ENCODE measurements around the gene YEATS4. TPM values are rescaled to one million over a fixed set of nuclear protein-coding genes. Genes with fewer than 3 reads are reported as not detected.
"Not testable (repeated sequence)": the region's sequence is repeated elsewhere in the genome, so short reads cannot be mapped to it uniquely, and the experiment has no call there.

Gene YEATS4
- total RNA-seq (10 to 100 TPM; 13.3 to 14.9 TPM), polyA plus RNA-seq (10 to 100 TPM; 12.0 to 15.0 TPM)
- long read RNA-seq, donor 1, transcript YEATS4-201 (7 exons, 1,434 nt), result major isoform, 11 of 36 reads
- long read RNA-seq, donor 1, partial matches to known transcripts, result 20 of 36 reads
- long read RNA-seq, donor 1, other reads (novel, unspliced or antisense), result 0 of 36 reads
- long read RNA-seq, donor 2, partial matches to known transcripts, result 11 of 18 reads
- long read RNA-seq, donor 2, other reads (novel, unspliced or antisense), result 0 of 18 reads
- long read RNA-seq, donor 3, partial matches to known transcripts, result 20 of 27 reads
- long read RNA-seq, donor 3, other reads (novel, unspliced or antisense), result 0 of 27 reads
- long read RNA-seq, donor 4, partial matches to known transcripts, result 11 of 16 reads
- long read RNA-seq, donor 4, other reads (novel, unspliced or antisense), result 0 of 16 reads
- long read RNA-seq, donor 5, transcript YEATS4-201 (7 exons, 1,434 nt), result major isoform, 10 of 44 reads
- long read RNA-seq, donor 5, partial matches to known transcripts, result 26 of 44 reads
- long read RNA-seq, donor 5, other reads (novel, unspliced or antisense), result 0 of 44 reads

DNA sequence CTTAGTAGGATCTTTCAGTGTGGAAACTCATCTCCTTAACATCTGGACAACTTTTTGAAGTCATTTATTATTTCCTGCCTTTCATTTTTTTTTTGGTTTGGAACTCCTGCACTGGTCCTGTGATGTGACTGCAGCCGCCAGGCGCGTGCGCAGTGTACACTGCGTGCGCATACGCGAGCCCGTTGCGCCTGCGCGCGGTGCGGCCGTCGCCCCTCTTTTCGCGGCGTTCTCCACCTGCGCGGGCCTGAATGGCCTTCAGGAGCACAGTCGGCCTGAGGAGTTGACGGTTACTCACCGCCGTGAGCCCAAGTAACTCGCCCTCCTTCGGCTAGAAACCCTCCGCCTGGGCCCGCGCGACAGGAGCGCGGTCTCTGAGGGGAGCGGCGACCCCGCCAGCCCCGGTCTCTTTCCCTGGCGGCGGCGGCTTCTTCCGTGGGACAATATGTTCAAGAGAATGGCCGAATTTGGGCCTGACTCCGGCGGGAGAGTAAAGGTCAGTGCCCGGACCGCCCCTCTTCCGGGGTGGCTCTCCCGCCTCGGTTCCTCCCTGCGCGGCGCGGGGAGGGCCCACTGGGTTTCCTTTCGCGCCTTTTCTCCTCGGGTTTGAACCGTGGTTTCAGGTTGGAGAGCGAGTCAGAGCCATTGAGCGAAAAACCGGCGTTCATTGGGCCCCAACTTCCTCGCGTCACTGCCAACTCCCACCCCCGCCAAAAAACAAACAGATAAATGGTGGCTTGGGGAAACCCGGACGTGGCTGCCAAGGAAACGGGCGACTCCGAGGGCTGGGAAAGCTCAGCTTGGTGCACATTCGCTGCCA is at the start of gene YEATS4:
YEATS4 (plus strand) TSS at position 213 of the 817 bp plus-strand sequence; CDS start at position 443, 230 bp downstream.
- H3K27ac ChIP-seq (ENCODE audit: low read depth in 1 of 2, low read length in 1 of 2), result peak within 1 kb of the TSS; percentile 95 to 98
- H3K9me3 ChIP-seq (ENCODE audit: control insufficient read depth in 4 of 4, insufficient read depth in 3 of 4, low read length in 3 of 4), result no peaks in the 10 kb centered on the region
- ATAC-seq (ENCODE audit: insufficient read depth, low FRiP score) (peak; percentile 95), DNase-seq (peak; percentile 92 to 95 (median 95))
- H3K36me3 ChIP-seq (ENCODE audit: control insufficient read depth in 4 of 4, insufficient read depth in 4 of 4, low read length in 4 of 4), result peaks cover 0 to 4% (median 0%) of the 10 kb centered on the region in 4 donors
- TF ChIP-seq, protein P1, sequence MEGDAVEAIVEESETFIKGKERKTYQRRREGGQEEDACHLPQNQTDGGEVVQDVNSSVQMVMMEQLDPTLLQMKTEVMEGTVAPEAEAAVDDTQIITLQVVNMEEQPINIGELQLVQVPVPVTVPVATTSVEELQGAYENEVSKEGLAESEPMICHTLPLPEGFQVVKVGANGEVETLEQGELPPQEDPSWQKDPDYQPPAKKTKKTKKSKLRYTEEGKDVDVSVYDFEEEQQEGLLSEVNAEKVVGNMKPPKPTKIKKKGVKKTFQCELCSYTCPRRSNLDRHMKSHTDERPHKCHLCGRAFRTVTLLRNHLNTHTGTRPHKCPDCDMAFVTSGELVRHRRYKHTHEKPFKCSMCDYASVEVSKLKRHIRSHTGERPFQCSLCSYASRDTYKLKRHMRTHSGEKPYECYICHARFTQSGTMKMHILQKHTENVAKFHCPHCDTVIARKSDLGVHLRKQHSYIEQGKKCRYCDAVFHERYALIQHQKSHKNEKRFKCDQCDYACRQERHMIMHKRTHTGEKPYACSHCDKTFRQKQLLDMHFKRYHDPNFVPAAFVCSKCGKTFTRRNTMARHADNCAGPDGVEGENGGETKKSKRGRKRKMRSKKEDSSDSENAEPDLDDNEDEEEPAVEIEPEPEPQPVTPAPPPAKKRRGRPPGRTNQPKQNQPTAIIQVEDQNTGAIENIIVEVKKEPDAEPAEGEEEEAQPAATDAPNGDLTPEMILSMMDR (IDR thresholded peaks at IDR 0.05; ENCODE audit: control extremely low read depth, extremely low read depth), result no peak
- peaks cover 0 to 5% (median 0%) of the 10 kb centered on the region in 5 donors for H3K4me1 ChIP-seq (ENCODE audit: control insufficient read depth in 5 of 5, insufficient read depth in 5 of 5, low read length in 5 of 5)
- 0 to 1% methylated on average over 70 of the region's 70 CpGs for whole genome bisulfite sequencing, 2 donors
- H3K4me3 ChIP-seq, result peak within 1 kb of the TSS; percentile 63
- H3K27me3 ChIP-seq (ENCODE audit: control insufficient read depth in 3 of 3, insufficient read depth in 3 of 3, low read length in 2 of 3), result no peaks in the 10 kb centered on the region
- peak within 1 kb of the TSS; percentile 76 to 81 for H3K9ac ChIP-seq (ENCODE audit: insufficient read depth in 1 of 2, low read length in 2 of 2)

DNA sequence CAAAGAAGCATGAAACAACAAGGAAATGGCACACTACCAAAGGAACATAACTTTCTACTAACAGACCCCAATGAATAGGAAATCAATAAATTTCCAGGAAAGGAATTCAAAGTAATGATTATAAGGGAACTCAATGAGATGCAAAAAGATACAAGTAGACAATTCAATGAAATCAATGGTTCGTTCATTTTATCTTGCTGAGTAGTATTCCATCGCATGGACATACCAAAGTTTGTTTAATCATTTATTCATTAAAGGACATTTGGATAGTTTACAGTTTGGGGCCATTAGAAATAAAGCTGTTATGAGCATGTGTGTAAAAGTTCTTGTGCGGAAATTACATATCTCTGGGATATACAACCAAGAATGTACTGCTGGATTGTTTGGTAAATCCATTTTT is 46.3 kb upstream of the YEATS4 start:
- ATAC-seq (ENCODE audit: insufficient read depth, low FRiP score) (no peak), DNase-seq (no peak)
- 98% methylated on average over 3 of the region's 3 CpGs for whole genome bisulfite sequencing, 2 donors
- H3K9ac ChIP-seq (ENCODE audit: insufficient read depth in 1 of 2, low read length in 2 of 2), result no peak overlapping the region
- H3K4me3 ChIP-seq, result no peak overlapping the region
- H3K9me3 ChIP-seq (ENCODE audit: control insufficient read depth in 4 of 4, insufficient read depth in 3 of 4, low read length in 3 of 4), result peaks cover 0 to 6% (median 4%) of the 10 kb centered on the region in 4 donors
- H3K36me3 ChIP-seq (ENCODE audit: control insufficient read depth in 4 of 4, insufficient read depth in 4 of 4, low read length in 4 of 4), result no peaks in the 10 kb centered on the region
- no peaks in the 10 kb centered on the region for H3K27me3 ChIP-seq (ENCODE audit: control insufficient read depth in 3 of 3, insufficient read depth in 3 of 3, low read length in 2 of 3)
- H3K4me1 ChIP-seq (ENCODE audit: control insufficient read depth in 5 of 5, insufficient read depth in 5 of 5, low read length in 5 of 5), result no peaks in the 10 kb centered on the region
- H3K27ac ChIP-seq (ENCODE audit: low read depth in 1 of 2, low read length in 1 of 2), result no peak overlapping the region
- TF ChIP-seq, protein P1 (IDR thresholded peaks at IDR 0.05; ENCODE audit: control extremely low read depth, extremely low read depth), result no peak

DNA sequence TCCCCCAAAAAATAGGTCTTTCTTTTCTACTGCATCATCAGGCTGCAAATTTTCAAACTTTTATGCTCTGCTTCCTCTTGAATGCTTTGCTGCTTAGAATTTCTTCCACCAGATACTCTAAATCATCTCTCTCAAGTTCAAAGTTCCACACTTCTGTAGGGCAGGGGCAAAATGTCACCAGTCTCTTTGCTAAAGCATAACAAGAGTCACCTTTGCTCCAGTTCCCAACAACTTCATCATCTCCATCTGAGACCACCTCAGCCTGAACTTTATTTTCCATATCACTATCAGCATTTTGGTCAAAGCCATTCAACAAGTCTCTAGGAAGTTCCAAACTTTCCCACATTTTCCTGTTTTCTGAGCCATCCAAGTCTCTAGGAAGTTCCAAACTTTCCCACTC is 42.8 kb upstream of the YEATS4 start:
- H3K4me1 ChIP-seq (ENCODE audit: control insufficient read depth in 5 of 5, insufficient read depth in 5 of 5, low read length in 5 of 5); DNase-seq; H3K27ac ChIP-seq (ENCODE audit: low read depth in 1 of 2, low read length in 1 of 2); H3K27me3 ChIP-seq (ENCODE audit: control insufficient read depth in 3 of 3, insufficient read depth in 3 of 3, low read length in 2 of 3); H3K9ac ChIP-seq (ENCODE audit: insufficient read depth in 1 of 2, low read length in 2 of 2); ATAC-seq (ENCODE audit: insufficient read depth, low FRiP score); H3K4me3 ChIP-seq; H3K9me3 ChIP-seq (ENCODE audit: control insufficient read depth in 4 of 4, insufficient read depth in 3 of 4, low read length in 3 of 4); H3K36me3 ChIP-seq (ENCODE audit: control insufficient read depth in 4 of 4, insufficient read depth in 4 of 4, low read length in 4 of 4): not testable (repeated sequence)

DNA sequence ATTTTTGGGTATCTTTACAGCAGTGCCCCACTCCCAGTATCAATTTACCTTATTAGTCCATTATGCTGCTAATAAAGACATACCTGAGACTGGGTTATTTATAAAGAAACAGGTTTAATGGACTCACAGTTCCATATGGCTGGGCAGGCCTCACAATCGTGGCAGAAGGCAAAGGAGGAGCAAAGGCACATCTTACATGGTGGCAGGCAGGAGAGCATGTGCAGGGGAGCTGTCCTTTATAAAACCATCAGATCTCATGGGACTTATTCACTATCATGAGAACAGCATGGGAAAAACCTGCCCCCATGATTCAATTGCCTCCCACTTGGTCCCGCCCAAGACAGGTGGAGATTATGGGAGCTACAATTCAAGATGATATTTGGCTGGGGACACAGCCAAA is 42.3 kb upstream of the YEATS4 start:
- not testable (repeated sequence) for H3K4me3 ChIP-seq; H3K27me3 ChIP-seq (ENCODE audit: control insufficient read depth in 3 of 3, insufficient read depth in 3 of 3, low read length in 2 of 3); H3K9me3 ChIP-seq (ENCODE audit: control insufficient read depth in 4 of 4, insufficient read depth in 3 of 4, low read length in 3 of 4); H3K36me3 ChIP-seq (ENCODE audit: control insufficient read depth in 4 of 4, insufficient read depth in 4 of 4, low read length in 4 of 4); H3K9ac ChIP-seq (ENCODE audit: insufficient read depth in 1 of 2, low read length in 2 of 2); H3K27ac ChIP-seq (ENCODE audit: low read depth in 1 of 2, low read length in 1 of 2); H3K4me1 ChIP-seq (ENCODE audit: control insufficient read depth in 5 of 5, insufficient read depth in 5 of 5, low read length in 5 of 5); ATAC-seq (ENCODE audit: insufficient read depth, low FRiP score); DNase-seq
- WGBS, 2 donors, result 90 to 92% methylated on average over 2 of the region's 2 CpGs

All from lung (tissue), 16 donors.